ENCODE data around the gene C5orf58.
A peak's percentile ranks its signal among the peaks of the same experiment; 100 is the strongest.

C5orf58 gene

DNA sequence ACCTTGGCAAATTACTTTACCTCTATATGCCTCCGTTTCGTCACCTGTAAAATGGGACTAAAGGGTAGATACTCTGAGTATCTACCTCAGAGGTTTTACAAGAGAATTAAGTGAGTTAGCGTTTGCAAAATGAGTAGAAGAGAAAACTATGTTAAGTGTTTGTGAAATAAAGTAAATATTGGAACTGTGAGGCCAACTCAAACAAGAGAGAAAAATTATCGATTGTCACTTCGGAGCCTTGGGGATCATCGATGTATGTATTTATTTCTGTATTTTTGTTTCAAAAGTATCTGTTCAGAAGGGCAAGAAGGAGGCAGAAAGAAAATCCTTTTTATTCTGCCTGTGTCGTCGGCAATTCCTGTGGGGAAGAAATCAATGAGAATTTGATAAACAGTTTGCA is 25.8 kb upstream of the C5orf58 start:
- Histone ChIP-seq H3K4me2 (ENCODE audit: low read length) (no peak overlapping the region), H3K4me1 (ENCODE audit: insufficient read depth, low read length, severe bottlenecking) (no peaks in the 10 kb centered on the region), H3F3A (ENCODE audit: insufficient read depth, low read length) (no peaks in the 10 kb centered on the region), H3K79me2 (ENCODE audit: insufficient read depth, low read length) (no peaks in the 10 kb centered on the region), H3K36me3 (ENCODE audit: insufficient read depth, low read length) (no peaks in the 10 kb centered on the region), H2AFZ (ENCODE audit: low read length) (no peak overlapping the region), H3K27me3 (ENCODE audit: insufficient read depth, low read length) (no peaks in the 10 kb centered on the region; the same call in 1 of the 2 replicates), H3K9me2 (ENCODE audit: low read depth, low read length) (no peaks in the 10 kb centered on the region), H3K27ac (ENCODE audit: low read depth, low read length, poor library complexity, severe bottlenecking) (no peak overlapping the region), H3K4me3 (ENCODE audit: low read depth, low read length, poor library complexity, severe bottlenecking) (no peak overlapping the region), H3K9ac (ENCODE audit: low read length) (no peak overlapping the region), H3K9me3 (ENCODE audit: low read length) (no peaks in the 10 kb centered on the region), H4K20me1 (ENCODE audit: insufficient read depth, low read length) (no peaks in the 10 kb centered on the region)
- TF ChIP-seq, protein P1, sequence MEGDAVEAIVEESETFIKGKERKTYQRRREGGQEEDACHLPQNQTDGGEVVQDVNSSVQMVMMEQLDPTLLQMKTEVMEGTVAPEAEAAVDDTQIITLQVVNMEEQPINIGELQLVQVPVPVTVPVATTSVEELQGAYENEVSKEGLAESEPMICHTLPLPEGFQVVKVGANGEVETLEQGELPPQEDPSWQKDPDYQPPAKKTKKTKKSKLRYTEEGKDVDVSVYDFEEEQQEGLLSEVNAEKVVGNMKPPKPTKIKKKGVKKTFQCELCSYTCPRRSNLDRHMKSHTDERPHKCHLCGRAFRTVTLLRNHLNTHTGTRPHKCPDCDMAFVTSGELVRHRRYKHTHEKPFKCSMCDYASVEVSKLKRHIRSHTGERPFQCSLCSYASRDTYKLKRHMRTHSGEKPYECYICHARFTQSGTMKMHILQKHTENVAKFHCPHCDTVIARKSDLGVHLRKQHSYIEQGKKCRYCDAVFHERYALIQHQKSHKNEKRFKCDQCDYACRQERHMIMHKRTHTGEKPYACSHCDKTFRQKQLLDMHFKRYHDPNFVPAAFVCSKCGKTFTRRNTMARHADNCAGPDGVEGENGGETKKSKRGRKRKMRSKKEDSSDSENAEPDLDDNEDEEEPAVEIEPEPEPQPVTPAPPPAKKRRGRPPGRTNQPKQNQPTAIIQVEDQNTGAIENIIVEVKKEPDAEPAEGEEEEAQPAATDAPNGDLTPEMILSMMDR (IDR thresholded peaks at IDR 0.05; ENCODE audit: low read length) = no peak
- no peak for TF ChIP-seq EZH2 (IDR thresholded peaks at IDR 0.05; ENCODE audit: borderline replicate concordance, low read length)

DNA sequence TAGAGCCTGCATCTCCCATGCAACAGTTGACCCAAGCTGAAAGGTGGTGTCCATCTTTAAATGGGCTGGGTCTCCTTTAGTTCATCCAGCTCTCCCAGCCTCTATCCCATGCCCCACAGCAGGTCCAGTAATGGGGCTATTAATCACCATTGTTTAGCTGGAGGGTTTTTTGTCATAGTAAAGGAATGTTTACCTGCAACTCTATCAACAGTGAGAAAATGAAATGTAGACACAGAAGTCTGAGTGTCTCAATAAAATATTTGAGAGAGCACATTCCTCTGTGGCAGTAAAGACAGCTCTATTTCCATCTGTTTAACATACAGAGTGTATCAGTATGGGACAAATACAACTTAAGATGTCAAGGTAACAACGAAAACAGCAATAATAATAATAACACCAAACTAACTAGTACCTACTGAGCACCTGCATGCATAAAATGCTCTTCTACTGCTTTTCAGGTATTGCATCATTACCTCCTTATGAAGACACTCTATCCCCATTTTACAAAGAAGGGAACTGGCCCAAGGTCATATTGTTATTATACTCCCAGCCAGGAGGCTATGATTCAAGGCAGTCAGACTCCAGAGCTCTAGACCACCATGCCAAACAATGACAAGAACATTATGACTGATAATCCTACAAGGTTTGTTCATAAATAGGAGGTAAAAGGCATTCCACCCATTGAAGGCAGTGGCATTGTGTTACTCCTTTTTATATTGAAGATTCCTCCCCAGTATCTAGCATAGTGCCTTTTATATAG is 21.0 kb upstream of the C5orf58 start:
- Histone ChIP-seq H3K9ac (ENCODE audit: low read length) (no peak overlapping the region), H3K79me2 (ENCODE audit: insufficient read depth, low read length) (no peaks in the 10 kb centered on the region), H2AFZ (ENCODE audit: low read length) (no peak overlapping the region), H3K36me3 (ENCODE audit: insufficient read depth, low read length) (no peaks in the 10 kb centered on the region), H3K4me1 (ENCODE audit: insufficient read depth, low read length, severe bottlenecking) (no peaks in the 10 kb centered on the region), H4K20me1 (ENCODE audit: insufficient read depth, low read length) (no peaks in the 10 kb centered on the region), H3K9me2 (ENCODE audit: low read depth, low read length) (no peaks in the 10 kb centered on the region), H3K4me3 (ENCODE audit: low read depth, low read length, poor library complexity, severe bottlenecking) (no peak overlapping the region), H3F3A (ENCODE audit: insufficient read depth, low read length) (no peaks in the 10 kb centered on the region), H3K27ac (ENCODE audit: low read depth, low read length, poor library complexity, severe bottlenecking) (no peak overlapping the region), H3K4me2 (ENCODE audit: low read length) (no peak overlapping the region), H3K27me3 (ENCODE audit: insufficient read depth, low read length) (no peaks in the 10 kb centered on the region), H3K9me3 (ENCODE audit: low read length) (no peaks in the 10 kb centered on the region)
- TF ChIP-seq EZH2 (IDR thresholded peaks at IDR 0.05; ENCODE audit: borderline replicate concordance, low read length) = no peak
- TF ChIP-seq, protein P1 (IDR thresholded peaks at IDR 0.05; ENCODE audit: low read length) = no peak

DNA sequence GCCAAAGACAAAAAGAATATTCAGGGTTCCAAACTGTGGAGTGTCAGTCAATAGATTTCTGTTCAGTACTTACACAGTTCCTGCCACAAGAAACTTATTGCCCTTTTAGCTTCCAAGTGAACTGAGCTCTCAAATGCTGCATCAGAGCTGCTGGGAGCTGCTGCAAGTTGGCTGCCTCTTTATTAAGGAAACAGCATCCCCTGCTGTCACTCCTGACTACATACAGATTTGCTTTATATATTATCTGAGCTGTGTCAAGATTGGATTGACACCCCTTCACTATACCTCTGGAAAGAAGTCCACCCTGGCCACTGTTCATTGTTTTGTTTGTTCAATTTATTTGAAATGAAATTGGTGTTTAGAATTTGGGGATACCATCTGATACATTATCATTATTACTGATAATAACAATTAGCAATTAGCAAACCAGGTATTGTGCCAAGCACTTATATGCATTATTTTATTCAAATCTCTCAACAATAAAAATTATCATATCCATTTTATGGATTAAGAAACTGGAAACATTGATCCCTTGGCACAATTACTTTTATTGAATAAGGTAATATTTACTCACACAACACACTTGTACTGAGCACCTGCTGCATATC is 16.4 kb upstream of the C5orf58 start:
- H2AFZ ChIP-seq (ENCODE audit: low read length) = no peak overlapping the region
- H3K27ac ChIP-seq (ENCODE audit: low read depth, low read length, poor library complexity, severe bottlenecking) = no peak overlapping the region

More for the DNA sequence above, 16.4 kb upstream of the C5orf58 start:
- H3K4me2 ChIP-seq (ENCODE audit: low read length) = no peak overlapping the region
- no peaks in the 10 kb centered on the region for H4K20me1 ChIP-seq (ENCODE audit: insufficient read depth, low read length)
- no peaks in the 10 kb centered on the region for H3K9me3 ChIP-seq (ENCODE audit: low read length)
- H3K4me3 ChIP-seq (ENCODE audit: low read depth, low read length, poor library complexity, severe bottlenecking) = no peak overlapping the region
- H3F3A ChIP-seq (ENCODE audit: insufficient read depth, low read length) = no peaks in the 10 kb centered on the region
- 0 out of 2 replicates have a peak, but pooled peaks cover 3% of the 10 kb centered on the region for H3K27me3 ChIP-seq (ENCODE audit: insufficient read depth, low read length)
- no peaks in the 10 kb centered on the region for H3K36me3 ChIP-seq (ENCODE audit: insufficient read depth, low read length)
- H3K9me2 ChIP-seq (ENCODE audit: low read depth, low read length) = no peaks in the 10 kb centered on the region
- no peak for TF ChIP-seq EZH2 (IDR thresholded peaks at IDR 0.05; ENCODE audit: borderline replicate concordance, low read length)
- TF ChIP-seq, protein P1 (IDR thresholded peaks at IDR 0.05; ENCODE audit: low read length) = peak; percentile 58
- no peak overlapping the region for H3K9ac ChIP-seq (ENCODE audit: low read length)
- H3K79me2 ChIP-seq (ENCODE audit: insufficient read depth, low read length) = no peaks in the 10 kb centered on the region
- no peaks in the 10 kb centered on the region for H3K4me1 ChIP-seq (ENCODE audit: insufficient read depth, low read length, severe bottlenecking)

Data from OCI-LY1 (cell line).